Left kidney (tissue), 2 donors: ENCODE data around the gene DMGDH. TPM values are rescaled to one million over a fixed set of nuclear protein-coding genes. Genes with fewer than 3 reads are reported as not detected.
A peak's percentile ranks its signal among the peaks of the same experiment; 100 is the strongest.

Source experiments
- DNase-seq: peaks from one replicate; pipeline ENCODE4 v3.0.0-alpha.2; 2013
- polyA plus RNA-seq: library from polyadenylated mRNA; unstranded; fragments of 120-200 nt; gene quantifications from one replicate; pipeline ENCODE4 v1.2.1, GENCODE V29; 2013; ENCODE audit not compliant: insufficient read length

The DMGDH gene
- polyA plus RNA-seq, 1 donor = 23.9 TPM

DNA sequence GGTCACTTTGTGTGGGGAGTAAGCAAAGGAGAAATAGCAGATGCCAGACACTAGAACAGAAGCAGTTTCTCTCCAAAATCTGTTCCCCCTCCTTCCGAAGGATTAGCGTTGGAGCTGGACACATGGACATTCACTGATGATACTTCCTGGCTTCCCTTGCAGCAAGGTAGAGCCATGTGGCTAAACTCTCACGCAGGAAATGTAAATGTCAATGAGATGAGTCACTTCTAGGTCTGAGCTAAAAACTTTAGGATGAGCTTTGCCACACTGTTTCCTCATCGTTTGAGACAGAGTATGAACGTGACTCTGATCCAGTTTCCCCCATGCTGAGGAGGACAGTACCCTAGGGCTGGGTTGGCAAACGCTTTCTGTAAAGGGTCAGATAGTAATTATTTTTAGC, 5.2 kb upstream of the DMGDH start:
- no peak for DNase-seq

DNA sequence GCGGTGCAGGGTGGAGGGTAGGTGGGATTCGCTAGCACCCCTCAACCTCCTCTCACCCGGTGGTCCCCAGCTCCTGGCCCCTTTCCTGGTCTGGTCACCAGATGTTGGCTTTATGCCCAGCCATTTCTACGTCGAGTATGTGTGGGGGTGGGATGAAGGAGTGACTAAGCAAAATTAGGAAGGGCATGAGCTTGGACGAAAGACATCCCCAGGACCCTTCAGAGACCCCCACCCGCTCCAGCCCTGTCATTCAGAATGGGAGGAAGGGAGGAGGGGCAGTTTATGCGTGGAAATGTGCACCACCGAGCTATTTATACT, 835 bp upstream of the DMGDH start:
- DNase-seq = peak; percentile 20

DNA sequence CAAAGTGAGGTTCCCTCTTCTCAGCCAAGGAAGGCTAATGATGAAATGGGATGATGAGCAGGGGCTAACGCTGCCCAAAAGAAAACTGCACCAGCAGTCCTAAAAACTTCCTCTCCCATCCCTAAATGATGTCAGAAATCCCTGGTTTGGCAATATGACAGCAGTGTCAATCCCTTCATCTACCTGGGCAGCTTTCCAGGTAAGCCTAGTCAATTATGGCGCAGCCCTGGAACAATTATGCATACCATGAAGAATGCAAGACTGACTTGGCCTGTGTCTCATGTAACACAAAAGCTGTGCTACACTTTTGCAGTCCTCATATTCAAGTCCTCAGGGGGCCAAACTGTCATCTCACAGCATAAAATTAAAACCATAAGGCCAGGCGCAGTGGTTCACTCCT, 7.0 kb downstream of the DMGDH start:
- DNase-seq = no peak

DNA sequence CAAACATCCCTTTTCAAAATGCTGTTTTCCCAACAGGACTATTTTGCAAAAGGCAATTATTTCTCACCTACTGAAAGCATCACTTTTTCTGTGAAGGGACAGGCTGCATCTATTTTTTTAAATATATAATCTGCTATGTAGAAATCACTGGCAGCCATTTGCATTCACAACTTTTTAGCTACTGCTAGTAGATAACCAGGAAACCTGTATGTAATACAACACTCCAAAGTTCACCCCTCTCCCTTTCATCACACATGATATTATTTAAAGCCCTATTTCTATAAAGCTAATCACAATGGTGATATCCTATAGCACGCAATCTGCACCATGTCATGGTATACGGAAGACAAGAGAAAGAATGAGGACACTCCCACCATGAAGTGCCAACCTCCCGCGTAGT, 9.8 kb downstream of the DMGDH start:
- DNase-seq = no peak

DNA sequence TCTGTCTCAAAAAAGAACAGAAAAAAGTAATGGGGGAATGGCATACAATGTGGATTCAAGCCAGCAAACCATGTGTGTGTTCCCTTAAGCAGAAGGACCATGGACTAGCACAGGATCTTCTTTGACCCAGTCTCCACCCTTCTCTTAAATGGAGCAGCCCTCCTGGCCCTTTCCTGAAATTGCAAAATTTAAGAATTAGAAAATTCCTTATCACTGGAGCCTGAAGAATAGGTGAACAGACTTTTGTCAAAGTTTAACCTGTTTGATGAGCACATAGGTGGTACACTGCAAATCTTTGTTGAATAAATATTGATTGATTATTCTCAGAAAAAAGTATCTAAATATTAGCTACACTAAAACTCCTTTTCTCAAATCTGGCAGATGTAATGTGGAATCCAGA, 12.6 kb downstream of the DMGDH start:
- DNase-seq = no peak

DNA sequence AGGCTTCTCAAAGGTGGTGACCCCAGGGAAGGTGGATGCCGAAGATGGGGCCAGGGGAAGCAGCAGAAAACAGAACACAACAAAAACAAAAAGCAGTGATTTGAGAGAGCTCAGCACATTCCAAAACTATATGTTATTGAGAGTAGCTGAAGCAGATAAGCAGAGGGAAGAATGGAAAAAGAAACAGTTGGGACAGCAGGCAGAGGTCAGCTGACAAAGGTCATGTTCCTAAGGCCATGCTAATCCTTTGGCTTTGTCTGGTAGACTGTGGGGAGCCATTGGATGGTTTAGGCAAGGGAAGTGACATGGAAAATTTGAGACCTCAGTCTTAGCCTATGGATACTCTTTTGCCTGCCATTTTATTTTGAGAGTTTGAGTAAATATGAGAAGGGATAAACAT, 14.5 kb downstream of the DMGDH start:
- no peak for DNase-seq

DNA sequence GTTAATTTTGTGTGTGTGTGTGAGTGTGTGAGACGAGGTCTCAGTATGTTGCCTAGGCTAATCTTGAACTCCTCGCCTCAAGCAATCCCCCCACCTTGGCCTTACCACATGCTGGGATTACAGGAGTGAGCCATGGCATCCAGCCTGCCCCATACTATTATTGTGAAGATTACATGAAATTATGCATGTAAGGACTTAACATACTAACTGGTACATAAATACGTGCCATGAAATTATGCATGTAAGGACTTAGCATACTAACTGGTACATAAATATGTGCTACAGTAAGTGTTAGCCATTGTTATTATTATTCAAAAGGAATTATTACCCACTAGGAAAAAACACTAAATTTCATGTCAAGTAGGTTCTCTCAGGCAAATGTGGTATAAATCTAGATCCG, 16.2 kb downstream of the DMGDH start:
- DNase-seq = no peak

DNA sequence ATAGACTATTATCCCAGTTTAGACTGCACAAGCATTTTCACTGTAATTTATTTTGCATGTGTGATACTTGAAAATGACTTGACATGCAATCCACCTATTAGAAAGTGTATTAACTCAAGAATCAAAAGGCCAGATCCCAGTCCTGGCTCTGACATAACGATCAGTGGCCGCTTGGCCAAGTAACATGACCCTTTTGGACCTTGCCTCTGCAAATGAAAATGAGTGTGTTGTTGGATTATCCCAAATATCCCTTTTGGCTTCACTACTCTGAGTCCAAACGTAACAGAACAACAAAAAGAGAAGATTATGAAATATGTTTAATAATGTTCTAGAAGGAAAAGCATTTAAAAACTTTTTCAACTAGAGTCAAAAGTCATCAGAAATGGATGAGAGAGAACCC, 19.0 kb downstream of the DMGDH start:
- no peak for DNase-seq

DNA sequence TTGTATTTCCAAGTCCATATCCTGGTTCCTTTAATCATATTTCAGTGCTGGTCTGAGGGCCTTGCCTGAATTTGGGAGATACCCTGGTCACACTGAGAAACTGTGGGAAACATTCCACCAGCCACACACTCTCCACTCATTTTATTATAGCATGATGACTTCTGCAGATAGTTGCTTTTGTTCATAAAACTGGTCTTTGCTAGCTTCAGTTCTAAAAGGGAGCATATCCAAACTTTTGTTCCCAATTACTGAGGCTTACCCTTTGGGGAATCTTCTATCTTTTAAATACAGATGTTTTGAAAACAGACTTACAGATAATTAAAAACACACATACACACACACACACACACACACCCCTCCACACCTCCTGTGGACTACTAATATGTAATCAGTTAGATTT, 21.0 kb downstream of the DMGDH start:
- DNase-seq = no peak

DNA sequence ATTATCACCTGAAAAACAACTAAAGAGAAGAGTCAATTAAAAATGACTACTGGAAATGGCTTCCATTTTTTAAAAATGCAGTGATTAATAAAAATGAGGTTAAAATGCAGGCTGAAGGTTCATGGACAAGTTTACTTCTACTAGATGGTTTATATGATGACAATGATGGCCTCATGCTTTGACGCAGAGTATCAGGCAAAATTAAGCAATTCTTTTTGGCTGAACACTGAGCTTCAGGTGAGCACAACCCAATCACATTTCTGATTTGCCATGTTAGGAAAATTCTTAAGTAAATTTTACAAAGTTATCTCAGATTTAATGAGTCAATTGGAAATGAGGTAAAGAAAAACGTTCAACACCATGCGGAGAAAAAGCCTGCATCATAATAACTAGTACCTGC, 22.3 kb downstream of the DMGDH start:
- no peak for DNase-seq

DNA sequence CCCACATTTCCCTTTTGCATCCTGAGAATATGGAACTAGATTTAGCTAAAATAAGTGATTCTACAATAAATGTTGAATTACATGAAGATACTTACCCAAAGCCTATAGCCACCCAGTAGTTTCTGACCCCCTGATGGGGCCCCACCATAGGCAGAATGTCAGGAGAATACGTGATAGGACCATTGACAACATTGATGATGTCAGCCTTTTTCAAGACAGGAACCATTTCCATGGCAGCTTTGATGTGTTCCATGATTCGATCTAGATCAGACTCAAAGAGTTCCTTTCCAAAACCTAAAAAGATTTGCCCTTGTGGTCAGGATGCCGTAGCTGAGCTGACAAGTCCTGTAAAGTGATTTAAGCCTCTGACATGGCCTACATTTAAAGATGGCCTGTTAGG, 27.3 kb downstream of the DMGDH start:
- no peak for DNase-seq

DNA sequence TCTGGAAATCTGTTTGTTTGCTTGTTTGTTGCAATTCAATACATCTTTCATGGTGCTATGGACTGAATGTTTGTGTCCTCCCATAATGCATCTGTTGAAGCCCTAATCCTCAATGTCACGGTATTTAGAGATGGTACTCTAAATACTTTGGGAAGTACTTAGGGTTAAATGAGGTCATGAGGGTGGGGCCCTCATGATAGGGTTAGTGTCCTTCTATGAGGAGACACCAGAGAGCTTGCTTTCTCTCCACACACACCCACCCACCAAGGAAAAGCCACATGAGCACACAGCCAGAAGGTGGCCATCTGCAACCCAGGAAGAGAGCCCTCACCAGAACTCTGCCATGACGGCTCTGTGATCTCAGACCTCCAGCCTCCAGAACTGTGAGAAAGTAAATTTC, 32.7 kb downstream of the DMGDH start:
- DNase-seq = no peak

DNA sequence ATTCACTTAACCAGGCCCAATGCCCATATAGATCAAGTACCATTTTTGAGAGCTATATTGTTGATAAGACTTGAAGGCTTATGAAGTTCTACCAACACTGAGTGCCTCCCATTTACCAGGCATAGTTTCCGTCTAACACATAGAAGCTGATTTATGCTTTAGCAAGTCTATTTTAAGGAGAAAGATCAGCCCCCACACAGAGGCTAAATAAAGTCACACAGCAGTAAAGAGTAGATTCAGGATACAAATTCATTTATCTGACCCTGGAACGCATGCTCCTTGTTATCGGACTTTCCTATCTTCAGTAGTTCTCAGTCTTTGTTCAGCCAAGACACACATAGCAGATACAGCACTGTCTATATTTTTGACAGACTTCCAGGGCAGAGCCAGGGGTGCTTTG, 34.2 kb downstream of the DMGDH start:
- no peak for DNase-seq

DNA sequence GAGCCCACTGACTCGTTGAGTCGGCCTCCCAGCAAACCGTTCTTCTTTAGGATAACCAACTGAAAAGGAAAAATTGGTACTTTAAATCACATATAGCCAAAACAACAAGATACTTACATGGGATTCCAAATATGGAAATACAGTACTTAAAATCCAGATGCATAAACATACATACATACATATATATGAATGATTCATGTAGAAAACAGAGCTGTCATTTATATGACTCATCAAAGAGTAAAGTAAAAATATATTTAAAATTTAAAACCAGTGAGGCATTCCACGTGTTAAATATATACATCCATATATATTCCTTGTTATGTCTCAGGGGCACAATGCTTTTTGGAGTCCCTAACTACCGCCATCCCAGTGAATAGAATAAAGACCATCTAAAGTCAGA, 36.7 kb downstream of the DMGDH start:
- DNase-seq = no peak

DNA sequence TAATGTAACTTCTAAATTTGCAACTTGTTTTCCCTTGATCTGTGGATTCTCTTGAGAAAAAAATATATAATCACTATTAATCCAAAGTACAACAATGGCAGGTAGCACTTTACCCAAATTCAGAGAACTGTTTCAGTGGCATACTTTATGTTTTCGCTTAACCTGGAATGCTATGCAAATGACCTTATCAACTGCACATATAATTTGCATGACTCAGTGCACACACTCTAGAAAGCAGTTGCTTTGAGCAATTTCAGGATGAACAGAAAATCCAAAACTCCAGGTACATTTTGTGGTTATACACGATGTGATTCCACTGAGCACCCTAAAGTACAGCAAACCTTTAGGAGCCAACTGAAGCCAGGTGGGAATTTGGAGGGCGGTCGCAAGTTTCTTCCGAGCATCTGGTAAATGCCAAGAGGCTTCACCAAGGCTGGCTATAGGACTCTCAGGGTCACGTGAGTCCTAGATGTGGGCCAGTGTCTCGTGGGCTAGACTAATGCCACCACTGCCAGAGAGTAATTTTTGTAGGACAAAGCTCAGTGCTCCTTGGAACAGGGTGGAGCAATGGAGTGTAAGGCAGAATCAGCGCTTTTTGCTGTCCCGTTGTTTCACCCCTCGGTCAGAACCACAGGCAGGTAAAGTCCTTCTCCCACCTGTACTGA, 37.3 kb downstream of the DMGDH start:
- no peak for DNase-seq

DNA sequence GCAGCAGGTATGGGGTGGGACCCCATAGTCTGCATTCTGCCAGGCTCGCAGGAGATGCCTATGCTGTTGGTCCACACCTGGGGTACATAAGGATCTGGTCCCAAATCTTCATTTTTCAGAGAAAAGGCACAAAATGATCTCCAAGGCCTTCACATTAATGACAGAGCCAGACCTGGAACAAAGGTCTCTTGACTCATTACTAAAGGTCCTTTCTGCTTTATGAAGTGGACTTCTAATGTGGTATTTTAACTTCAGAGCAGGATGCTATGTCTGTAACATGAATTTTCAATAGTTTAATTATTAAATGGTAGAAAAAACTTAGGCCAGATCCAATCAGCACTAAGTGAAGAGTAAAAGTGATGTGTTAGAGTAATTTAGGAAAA, 38.0 kb downstream of the DMGDH start:
- no peak for DNase-seq

DNA sequence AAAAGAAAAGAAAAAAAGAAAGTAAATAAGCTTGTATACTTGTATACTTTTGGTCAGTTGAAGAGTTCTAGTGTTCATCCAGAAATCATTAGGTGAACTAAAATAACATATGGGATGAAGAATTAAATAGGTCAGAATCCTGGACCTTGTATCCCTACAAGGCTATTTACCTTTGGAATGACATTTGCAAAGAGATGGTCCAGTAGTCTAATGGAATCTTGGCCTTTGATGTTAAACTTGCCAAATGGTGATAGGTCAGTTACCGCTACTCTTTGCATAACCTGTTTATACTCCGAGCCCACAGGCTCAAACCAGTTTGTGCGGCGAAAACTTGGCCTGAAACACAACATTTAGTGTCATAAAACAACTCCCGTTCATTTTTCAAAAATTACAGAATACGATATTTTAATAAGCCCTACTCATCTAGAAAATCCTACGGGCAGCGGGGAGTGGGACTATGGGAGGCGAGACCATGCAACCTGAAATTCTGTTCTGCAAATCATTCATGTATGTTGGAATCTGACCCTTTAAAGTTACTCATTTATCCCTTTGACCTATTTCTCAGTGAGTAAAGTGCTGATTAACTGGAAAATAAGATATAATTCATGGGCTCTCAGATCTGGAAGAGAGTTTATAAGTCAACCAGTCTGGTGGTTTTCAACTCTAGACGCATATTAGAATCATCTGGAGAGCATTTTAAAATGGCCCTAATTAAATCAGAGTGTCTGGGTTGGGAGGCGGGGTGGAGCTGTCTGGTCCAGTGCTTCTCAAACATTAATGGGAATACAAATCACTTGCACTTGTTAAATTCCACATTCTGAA, 38.6 kb downstream of the DMGDH start:
- DNase-seq = peak; percentile 58

DNA sequence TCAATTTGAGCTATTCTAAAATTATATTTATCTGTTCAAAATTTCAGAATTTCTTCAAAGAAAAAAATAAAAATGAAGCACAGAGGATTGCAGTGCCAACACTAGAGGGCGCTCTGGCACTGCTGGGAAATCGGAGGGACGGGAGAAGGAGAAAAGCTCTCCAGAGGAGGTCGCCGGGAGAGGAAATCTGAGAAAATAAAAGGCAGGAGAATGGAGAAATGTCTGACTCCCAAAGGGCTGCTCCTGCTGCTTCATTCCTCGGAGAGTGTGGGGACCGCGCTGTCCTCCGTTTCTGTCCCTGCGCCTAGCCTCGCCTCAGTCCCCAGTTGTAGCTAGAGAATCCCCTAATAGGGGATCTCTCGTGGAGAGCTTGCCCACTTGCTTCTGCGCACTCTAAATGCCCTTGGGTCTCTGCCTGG, 44.4 kb downstream of the DMGDH start:
- peak; percentile 73 for DNase-seq

DNA sequence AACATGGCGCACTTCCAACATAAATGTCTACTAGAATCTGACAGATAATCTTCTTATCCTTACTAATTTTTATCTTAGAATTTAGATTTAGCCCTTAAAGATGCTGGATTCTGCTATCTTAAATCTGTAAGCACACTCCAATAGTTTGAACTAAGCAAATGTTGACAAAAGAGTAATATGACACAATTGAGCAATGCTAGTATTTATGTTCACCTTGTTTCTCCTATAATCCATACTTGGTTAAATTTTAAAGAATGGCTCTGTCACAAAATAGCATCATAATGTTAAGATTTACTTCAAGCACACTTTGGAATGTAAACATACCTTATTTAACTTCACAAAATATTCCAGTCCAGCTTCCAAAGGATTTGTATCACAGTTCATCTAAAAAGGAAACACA, 45.5 kb downstream of the DMGDH start:
- DNase-seq = no peak

DNA sequence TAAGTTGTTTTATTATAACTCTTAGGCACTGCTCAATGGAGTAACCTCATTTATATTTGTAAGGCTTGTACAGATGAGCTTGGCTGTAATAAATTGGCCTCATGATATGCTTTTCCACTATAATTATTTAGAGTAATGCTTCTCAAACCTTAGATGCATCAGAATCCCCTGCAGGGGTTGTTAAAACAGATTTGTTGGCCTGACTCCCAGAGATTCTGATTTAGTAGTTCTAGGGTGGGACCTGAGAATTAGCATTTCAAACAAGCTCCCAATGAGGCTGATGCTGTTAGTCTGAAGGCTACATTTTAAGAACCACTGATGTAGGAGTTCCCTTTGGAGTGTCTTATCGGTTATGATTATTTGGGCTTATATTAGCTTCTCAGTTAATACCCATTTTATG, 46.1 kb downstream of the DMGDH start:
- DNase-seq = no peak

DNA sequence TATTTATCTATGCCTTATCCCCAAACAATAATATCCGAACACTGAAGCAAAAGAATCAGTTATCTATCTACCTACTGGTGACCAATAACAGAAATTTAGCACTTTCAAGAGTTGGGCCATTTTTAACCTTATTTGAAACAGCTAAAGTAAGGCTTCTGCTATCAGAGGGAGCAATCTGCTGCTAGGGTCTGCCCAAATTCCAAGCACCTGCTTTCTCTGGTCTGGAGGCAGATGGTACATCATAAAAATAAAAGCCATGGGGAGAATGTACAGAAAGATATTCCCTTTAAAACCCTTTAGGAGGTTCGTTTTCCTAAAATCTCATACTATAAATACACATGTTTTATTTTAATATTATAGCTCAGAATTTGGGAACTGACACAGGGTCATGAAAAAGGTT, 46.7 kb downstream of the DMGDH start:
- no peak for DNase-seq

DNA sequence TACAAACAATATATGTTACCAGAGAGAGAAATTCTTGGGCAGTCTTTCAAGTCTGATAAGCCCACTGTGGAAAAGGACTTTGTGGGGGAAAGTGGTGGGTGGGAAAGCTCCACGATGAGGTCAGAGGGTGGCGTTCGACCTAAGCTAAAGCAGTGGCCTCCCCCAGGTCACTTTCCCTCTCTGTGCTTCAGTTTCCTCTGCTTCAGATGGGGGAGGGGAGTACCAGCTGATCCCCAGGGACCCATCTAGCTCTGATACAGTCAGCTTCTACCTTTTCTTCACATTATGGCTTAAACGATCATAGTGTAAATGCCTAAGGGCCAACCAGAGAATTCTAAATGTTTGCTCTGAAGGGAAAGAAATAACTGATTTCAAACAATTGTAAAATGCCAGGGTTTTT, 47.7 kb downstream of the DMGDH start:
- DNase-seq = no peak

DNA sequence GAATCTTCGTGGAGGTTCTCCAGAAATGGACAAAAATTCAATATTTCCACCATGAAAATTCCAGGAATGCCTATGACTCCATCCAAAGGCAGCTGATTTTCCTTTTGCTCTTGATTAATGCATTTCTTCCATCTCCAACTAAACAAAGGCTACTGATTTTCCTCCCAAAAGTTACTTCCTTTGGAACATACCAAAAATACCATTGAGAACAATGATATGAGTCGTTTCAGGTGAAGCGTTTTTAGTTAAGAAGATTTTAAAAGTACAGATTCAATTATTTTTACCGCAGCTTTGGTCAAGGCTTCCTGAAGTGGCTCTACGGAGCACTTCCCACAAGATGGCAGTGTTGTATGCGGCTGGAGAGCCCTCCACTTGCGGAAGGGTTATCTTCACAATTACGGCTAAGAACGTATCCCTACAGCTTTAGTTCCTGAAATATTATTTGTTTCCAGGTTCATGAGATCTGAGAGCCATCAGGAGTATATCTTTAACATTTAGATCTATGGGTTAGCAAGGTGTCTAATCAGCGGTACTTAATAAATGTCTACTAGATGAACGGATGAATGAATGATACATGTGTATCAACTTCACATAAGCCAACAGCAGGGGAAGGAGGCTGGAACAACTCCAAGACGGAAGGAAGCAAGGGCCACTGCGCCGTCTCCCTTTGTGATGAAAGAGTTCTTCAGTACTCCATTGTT, 48.5 kb downstream of the DMGDH start:
- DNase-seq = peak; percentile 62

DNA sequence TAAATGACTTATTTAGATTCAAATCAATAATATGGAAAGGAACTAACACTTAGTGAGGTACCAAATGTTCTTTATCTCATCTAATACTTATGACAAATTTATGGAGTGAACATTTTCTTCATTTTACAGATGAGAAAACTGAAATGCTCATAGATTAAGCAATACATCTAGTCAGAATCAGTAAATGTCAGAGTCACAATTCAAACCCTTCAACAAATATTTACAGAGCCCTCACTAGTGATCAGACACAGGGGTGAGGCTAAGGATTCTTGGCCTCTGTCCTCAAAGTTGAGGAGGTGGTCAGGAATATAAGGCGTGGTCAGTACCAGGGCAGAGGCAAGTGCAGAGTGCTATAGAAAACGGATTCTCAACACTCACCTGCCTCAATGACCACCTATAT, 54.8 kb downstream of the DMGDH start:
- DNase-seq = no peak
